Measurements from ENCODE around the gene KDR. TPM values are rescaled to one million over a fixed set of nuclear protein-coding genes. Genes with fewer than 3 reads are reported as not detected.

The KDR gene
- total and polyA plus RNA-seq, 11 donors = 7.7 to 51.0 (median 32.0) TPM

DNA sequence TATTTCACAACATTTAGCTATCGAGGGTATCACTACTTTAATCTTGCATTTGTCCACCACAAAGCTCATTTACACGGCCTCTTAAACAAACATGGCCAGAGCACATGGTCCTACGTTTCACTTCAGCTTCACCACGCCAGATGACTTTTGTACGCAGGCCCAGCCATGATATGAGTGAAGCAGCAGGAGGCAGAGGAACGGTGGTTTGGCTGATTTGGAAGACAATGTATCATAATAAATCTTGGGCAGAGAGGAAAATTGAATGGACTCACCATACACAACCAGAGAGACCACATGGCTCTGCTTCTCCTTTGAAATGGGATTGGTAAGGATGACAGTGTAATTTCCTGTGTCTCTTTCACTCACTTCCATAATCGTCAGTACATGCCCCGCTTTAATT, 15.3 kb downstream of the KDR start:
- Histone ChIP-seq H3K36me3 (peaks cover 0 to 81% (median 11%) of the 10 kb centered on the region in 9 donors), H3K9me3 (no peaks in the 10 kb centered on the region), H3K27ac (no peak overlapping the region), H3K4me3 (no peak overlapping the region), H3K4me1 (peaks cover 0 to 6% (median 0%) of the 10 kb centered on the region in 12 donors), H3K27me3 (no peaks in the 10 kb centered on the region)
- no peak for ATAC-seq
- TF ChIP-seq, protein P1, sequence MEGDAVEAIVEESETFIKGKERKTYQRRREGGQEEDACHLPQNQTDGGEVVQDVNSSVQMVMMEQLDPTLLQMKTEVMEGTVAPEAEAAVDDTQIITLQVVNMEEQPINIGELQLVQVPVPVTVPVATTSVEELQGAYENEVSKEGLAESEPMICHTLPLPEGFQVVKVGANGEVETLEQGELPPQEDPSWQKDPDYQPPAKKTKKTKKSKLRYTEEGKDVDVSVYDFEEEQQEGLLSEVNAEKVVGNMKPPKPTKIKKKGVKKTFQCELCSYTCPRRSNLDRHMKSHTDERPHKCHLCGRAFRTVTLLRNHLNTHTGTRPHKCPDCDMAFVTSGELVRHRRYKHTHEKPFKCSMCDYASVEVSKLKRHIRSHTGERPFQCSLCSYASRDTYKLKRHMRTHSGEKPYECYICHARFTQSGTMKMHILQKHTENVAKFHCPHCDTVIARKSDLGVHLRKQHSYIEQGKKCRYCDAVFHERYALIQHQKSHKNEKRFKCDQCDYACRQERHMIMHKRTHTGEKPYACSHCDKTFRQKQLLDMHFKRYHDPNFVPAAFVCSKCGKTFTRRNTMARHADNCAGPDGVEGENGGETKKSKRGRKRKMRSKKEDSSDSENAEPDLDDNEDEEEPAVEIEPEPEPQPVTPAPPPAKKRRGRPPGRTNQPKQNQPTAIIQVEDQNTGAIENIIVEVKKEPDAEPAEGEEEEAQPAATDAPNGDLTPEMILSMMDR (IDR thresholded peaks at IDR 0.05) = no peak
- TF ChIP-seq POLR2A (IDR thresholded peaks at IDR 0.05) = no peak
- DNase-seq = no peak
- 73 to 91% (median 78%) methylated on average over 8 of the region's 8 CpGs for WGBS, 4 donors
- intact Hi-C loops (cut with DNase I) = loop anchor here in 2 of 10 donors (10.0 kb wide), 1 partner anchor 205 kb away; no protein-coding TSS in a partner anchor

DNA sequence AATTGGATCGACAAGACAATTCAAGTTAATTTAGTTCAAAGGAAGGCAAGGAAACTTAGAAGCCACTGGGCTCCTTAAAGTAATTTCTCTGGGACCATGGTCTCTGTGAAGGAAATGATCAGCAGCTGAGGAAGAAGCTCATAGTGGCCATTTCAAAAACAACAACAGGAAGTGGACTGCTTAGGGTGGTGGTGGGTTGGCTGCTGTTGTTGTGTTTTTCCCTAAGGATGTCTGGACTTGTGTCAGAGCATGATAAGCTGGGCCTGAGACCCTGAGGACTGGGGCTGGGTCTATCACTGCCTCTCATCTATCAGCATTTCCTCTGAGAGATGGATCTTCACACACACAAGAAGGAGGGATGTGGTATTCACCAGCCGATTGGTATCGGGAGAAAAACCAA, 18.3 kb downstream of the KDR start:
- DNase-seq (no peak), ATAC-seq (no peak)
- no peaks in the 10 kb centered on the region for H3K9me3 ChIP-seq
- 63 to 75% (median 67%) methylated on average over 3 of the region's 3 CpGs for WGBS, 4 donors
- no peak for TF ChIP-seq POLR2A (IDR thresholded peaks at IDR 0.05)
- TF ChIP-seq, protein P1 (IDR thresholded peaks at IDR 0.05) = no peak
- no peaks in the 10 kb centered on the region for H3K27me3 ChIP-seq
- H3K4me1 ChIP-seq = peaks cover 0 to 9% (median 0%) of the 10 kb centered on the region in 12 donors
- intact Hi-C loops (cut with DNase I) = no loop called here
- no peak overlapping the region for H3K4me3 ChIP-seq
- peak overlapping the region in 2 of 12 donors; percentile 6 to 27 for H3K27ac ChIP-seq
- H3K36me3 ChIP-seq = peaks cover 0 to 83% (median 3%) of the 10 kb centered on the region in 9 donors

DNA sequence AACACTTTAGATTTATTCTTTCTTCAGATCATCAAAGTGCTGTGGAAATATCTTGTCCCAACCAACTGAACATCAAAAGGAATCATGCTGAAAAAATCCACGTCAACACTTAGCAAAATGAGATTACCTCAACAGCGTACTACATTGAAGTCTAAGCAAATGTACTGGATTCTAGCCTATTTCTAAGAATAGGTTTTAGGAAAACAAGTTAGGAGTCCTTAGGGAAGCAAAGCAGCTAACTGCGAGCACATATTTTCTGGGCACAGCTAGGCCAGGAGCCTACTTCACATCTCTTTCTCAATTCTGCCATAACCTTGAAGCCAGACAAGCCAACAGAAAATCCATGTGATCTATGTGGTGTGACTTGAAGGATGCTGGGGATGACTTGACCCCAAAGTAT, 22.2 kb downstream of the KDR start:
- no peaks in the 10 kb centered on the region for H3K9me3 ChIP-seq
- ATAC-seq = peak; percentile 46 to 67 (median 50)
- H3K4me3 ChIP-seq = no peak overlapping the region
- TF ChIP-seq, protein P1 (IDR thresholded peaks at IDR 0.05) = no peak
- no peak for TF ChIP-seq POLR2A (IDR thresholded peaks at IDR 0.05)
- peaks cover 0 to 9% (median 0%) of the 10 kb centered on the region in 12 donors for H3K4me1 ChIP-seq
- H3K27ac ChIP-seq = no peak overlapping the region
- WGBS, 4 donors = 45 to 58% (median 53%) methylated on average over 3 of the region's 3 CpGs
- intact Hi-C loops (cut with DNase I) = no loop called here
- H3K27me3 ChIP-seq = no peaks in the 10 kb centered on the region
- H3K36me3 ChIP-seq = peaks cover 0 to 82% (median 7%) of the 10 kb centered on the region in 9 donors
- DNase-seq = no peak

DNA sequence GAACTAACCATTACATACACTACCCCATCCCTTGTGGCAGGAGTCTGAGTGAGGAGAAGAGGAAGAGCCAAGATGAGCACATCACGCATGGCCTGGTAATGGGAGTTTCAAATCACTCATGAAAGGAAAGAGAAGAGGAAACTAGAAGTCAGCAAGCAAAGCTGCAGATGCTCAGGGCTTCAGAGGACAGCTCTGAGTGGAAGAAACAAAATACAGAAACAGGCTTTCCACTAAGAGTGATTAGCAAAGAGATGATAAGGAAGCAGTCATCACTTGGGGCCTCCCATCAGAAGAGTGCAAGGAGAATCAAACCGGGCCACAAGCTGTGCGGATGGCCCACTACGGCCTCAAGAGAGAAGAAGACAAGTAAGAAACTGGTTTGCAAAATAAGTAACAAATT, 25.6 kb downstream of the KDR start:
- no peak for ATAC-seq
- Histone ChIP-seq H3K27ac (no peak overlapping the region), H3K9me3 (no peaks in the 10 kb centered on the region), H3K4me1 (peaks cover 0 to 9% (median 0%) of the 10 kb centered on the region in 12 donors), H3K4me3 (no peak overlapping the region), H3K27me3 (no peaks in the 10 kb centered on the region), H3K36me3 (peaks cover 0 to 91% (median 13%) of the 10 kb centered on the region in 9 donors)
- intact Hi-C loops (cut with DNase I) = loop anchor here in 1 of 10 donors (10.0 kb wide), 1 partner anchor 95 kb away; no protein-coding TSS in a partner anchor
- no peak for TF ChIP-seq POLR2A (IDR thresholded peaks at IDR 0.05)
- TF ChIP-seq, protein P1 (IDR thresholded peaks at IDR 0.05) = no peak
- WGBS, 4 donors = 46 to 61% (median 59%) methylated on average over 4 of the region's 4 CpGs
- DNase-seq = no peak

Data from heart left ventricle (tissue), 16 donors.